HEK293 (cell line): ENCODE results near the gene PARVA.

ENCODE experiments used
- EGR2 ChIP-seq: fragments of 450-650 bp; formaldehyde crosslinking; IDR thresholded peaks from 2 replicates; pipeline ENCODE4 v1.5.1; 2016; ENCODE audit warnings: low read depth, missing biosample characterization, missing genetic modification characterization
- GLI2 ChIP-seq: fragments of 450-650 bp; formaldehyde crosslinking; IDR thresholded peaks from 2 replicates; pipeline ENCODE4; 2017; ENCODE audit warnings: missing biosample characterization, missing genetic modification characterization, low read depth, borderline replicate concordance
- GLIS1 ChIP-seq: fragments of 450-650 bp; formaldehyde crosslinking; IDR thresholded peaks from 2 replicates; pipeline ENCODE4 v1.5.1; 2016; ENCODE audit warnings: missing biosample characterization, missing genetic modification characterization
- KLF8 ChIP-seq: fragments of 450-650 bp; formaldehyde crosslinking; IDR thresholded peaks from 2 replicates; pipeline ENCODE4 v1.5.1; 2016; ENCODE audit warnings: missing biosample characterization, missing genetic modification characterization
- ZBTB1 ChIP-seq: fragments of 450-650 bp; formaldehyde crosslinking; IDR thresholded peaks from 2 replicates; pipeline ENCODE4 v1.5.1; 2016; ENCODE audit warnings: missing biosample characterization, missing genetic modification characterization
- ZNF341 ChIP-seq: fragments of 450-650 bp; formaldehyde crosslinking; IDR thresholded peaks from 2 replicates; pipeline ENCODE4; 2016; ENCODE audit warnings: low read depth, missing biosample characterization, missing genetic modification characterization
- ZNF366 ChIP-seq: fragments of 450-650 bp; formaldehyde crosslinking; conservative IDR thresholded peaks from 2 replicates; pipeline ENCODE4 v1.5.1; 2016; ENCODE audit warnings: missing biosample characterization, missing genetic modification characterization
- ZNF426 ChIP-seq: fragments of 450-650 bp; formaldehyde crosslinking; IDR thresholded peaks from 2 replicates; pipeline ENCODE4 v1.5.1; 2017; ENCODE audit warnings: missing biosample characterization, missing genetic modification characterization, mild to moderate bottlenecking, inconsistent platforms, moderate library complexity
- ZNF596 ChIP-seq: fragments of 450-650 bp; IDR thresholded peaks from 2 replicates; pipeline ENCODE4 v1.5.0; 2018; ENCODE audit warnings: missing biosample characterization, mild to moderate bottlenecking, missing genetic modification characterization, moderate library complexity
- ZNF664 ChIP-seq: fragments of 450-650 bp; formaldehyde crosslinking; IDR thresholded peaks from 2 replicates; pipeline ENCODE4 v1.5.1; 2016; ENCODE audit warnings: missing biosample characterization, missing genetic modification characterization
- ZNF791 ChIP-seq: fragments of 450-650 bp; formaldehyde crosslinking; IDR thresholded peaks from 2 replicates; pipeline ENCODE4 v1.5.1; 2016; ENCODE audit warnings: missing biosample characterization, missing genetic modification characterization
- TF ChIP-seq, protein P1 (sequence below): fragments of 450-650 bp; formaldehyde crosslinking; optimal IDR thresholded peaks from 2 replicates; pipeline ENCODE3; 2016; ENCODE audit warnings: missing biosample characterization, mild to moderate bottlenecking, missing genetic modification characterization
- TF ChIP-seq, protein P2 (sequence below): fragments of 450-650 bp; formaldehyde crosslinking; conservative IDR thresholded peaks from 2 replicates; pipeline ENCODE4 v1.5.1; 2016; ENCODE audit warnings: low read depth, missing biosample characterization, missing genetic modification characterization
- TF ChIP-seq, protein P3 (sequence below): fragments of 450-650 bp; formaldehyde crosslinking; IDR thresholded peaks from 2 replicates; pipeline ENCODE4 v1.5.1; 2017; ENCODE audit warnings: missing biosample characterization, missing genetic modification characterization
- TF ChIP-seq, protein P4 (sequence below): fragments of 450-650 bp; formaldehyde crosslinking; IDR thresholded peaks from 2 replicates; pipeline ENCODE4 v1.5.1; 2016; ENCODE audit warnings: missing biosample characterization, missing genetic modification characterization
- TF ChIP-seq, protein P5 (sequence below): fragments of 450-650 bp; formaldehyde crosslinking; IDR thresholded peaks from 2 replicates; pipeline ENCODE4 v1.5.1; 2016; ENCODE audit warnings: missing biosample characterization, missing genetic modification characterization
- TF ChIP-seq, protein P6 (sequence below): fragments of 450-650 bp; formaldehyde crosslinking; IDR thresholded peaks from 2 replicates; pipeline ENCODE4 v1.5.1; 2016; ENCODE audit warnings: missing biosample characterization, missing genetic modification characterization
- TF ChIP-seq, protein P7 (sequence below): fragments of 450-650 bp; formaldehyde crosslinking; IDR thresholded peaks from 2 replicates; pipeline ENCODE4 v1.5.1; 2016; ENCODE audit warnings: missing biosample characterization, missing genetic modification characterization

The PARVA gene

DNA sequence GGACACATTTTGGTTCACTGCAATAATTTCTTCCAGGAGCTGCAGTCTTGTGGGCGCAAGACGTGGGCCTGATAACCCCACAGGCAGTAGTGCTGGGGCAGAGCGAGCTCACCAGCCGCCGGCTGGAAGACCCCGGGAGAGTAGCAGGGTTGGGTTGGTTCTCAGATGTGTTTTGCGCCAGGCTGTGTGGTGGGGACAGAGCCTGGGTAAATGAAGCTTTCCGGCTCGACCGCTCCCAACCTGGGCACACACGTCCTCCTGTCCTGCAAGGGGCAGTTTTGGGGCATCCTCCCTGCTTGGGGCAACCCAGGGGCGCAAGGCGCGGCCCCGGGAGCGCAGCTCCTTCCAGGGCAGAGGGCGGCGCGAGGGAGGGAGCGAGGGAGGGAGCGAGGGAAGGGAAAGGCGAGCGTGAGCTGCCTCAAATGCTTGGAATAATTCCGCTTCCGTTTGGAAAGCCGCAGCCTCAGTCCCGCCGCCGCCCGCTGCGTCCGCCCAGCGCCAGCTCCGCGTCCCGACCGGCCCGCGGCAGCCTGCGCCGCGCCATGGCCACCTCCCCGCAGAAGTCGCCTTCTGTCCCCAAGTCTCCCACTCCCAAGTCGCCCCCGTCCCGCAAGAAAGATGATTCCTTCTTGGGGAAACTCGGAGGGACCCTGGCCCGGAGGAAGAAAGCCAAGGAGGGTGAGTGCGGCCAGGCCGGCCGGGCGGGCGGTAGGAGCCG, at the start of gene PARVA (continued):
- TF ChIP-seq, protein P1, sequence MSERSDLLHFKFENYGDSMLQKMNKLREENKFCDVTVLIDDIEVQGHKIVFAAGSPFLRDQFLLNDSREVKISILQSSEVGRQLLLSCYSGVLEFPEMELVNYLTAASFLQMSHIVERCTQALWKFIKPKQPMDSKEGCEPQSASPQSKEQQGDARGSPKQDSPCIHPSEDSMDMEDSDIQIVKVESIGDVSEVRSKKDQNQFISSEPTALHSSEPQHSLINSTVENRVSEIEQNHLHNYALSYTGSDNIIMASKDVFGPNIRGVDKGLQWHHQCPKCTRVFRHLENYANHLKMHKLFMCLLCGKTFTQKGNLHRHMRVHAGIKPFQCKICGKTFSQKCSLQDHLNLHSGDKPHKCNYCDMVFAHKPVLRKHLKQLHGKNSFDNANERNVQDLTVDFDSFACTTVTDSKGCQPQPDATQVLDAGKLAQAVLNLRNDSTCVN (tag by site-specific recombination) = peak; percentile 53
- no peak for TF ChIP-seq ZNF664 (tag by site-specific recombination)
- no peak for TF ChIP-seq ZNF791 (tag by site-specific recombination)
- TF ChIP-seq, protein P2, sequence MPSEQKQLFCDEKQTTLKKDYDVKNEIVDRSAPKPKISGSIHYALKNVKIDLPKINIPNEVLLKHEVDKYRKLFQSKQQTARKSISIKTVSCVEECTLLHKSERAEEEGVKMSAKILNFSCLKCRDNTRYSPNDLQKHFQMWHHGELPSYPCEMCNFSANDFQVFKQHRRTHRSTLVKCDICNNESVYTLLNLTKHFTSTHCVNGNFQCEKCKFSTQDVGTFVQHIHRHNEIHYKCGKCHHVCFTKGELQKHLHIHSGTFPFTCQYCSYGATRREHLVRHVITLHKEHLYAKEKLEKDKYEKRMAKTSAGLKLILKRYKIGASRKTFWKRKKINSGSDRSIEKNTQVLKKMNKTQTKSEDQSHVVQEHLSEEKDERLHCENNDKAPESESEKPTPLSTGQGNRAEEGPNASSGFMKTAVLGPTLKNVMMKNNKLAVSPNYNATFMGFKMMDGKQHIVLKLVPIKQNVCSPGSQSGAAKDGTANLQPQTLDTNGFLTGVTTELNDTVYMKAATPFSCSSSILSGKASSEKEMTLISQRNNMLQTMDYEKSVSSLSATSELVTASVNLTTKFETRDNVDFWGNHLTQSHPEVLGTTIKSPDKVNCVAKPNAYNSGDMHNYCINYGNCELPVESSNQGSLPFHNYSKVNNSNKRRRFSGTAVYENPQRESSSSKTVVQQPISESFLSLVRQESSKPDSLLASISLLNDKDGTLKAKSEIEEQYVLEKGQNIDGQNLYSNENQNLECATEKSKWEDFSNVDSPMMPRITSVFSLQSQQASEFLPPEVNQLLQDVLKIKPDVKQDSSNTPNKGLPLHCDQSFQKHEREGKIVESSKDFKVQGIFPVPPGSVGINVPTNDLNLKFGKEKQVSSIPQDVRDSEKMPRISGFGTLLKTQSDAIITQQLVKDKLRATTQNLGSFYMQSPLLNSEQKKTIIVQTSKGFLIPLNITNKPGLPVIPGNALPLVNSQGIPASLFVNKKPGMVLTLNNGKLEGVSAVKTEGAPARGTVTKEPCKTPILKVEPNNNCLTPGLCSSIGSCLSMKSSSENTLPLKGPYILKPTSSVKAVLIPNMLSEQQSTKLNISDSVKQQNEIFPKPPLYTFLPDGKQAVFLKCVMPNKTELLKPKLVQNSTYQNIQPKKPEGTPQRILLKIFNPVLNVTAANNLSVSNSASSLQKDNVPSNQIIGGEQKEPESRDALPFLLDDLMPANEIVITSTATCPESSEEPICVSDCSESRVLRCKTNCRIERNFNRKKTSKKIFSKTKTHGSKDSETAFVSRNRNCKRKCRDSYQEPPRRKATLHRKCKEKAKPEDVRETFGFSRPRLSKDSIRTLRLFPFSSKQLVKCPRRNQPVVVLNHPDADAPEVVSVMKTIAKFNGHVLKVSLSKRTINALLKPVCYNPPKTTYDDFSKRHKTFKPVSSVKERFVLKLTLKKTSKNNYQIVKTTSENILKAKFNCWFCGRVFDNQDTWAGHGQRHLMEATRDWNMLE = no peak
- TF ChIP-seq, protein P3, sequence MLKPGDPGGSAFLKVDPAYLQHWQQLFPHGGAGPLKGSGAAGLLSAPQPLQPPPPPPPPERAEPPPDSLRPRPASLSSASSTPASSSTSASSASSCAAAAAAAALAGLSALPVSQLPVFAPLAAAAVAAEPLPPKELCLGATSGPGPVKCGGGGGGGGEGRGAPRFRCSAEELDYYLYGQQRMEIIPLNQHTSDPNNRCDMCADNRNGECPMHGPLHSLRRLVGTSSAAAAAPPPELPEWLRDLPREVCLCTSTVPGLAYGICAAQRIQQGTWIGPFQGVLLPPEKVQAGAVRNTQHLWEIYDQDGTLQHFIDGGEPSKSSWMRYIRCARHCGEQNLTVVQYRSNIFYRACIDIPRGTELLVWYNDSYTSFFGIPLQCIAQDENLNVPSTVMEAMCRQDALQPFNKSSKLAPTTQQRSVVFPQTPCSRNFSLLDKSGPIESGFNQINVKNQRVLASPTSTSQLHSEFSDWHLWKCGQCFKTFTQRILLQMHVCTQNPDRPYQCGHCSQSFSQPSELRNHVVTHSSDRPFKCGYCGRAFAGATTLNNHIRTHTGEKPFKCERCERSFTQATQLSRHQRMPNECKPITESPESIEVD (tag by site-specific recombination) = no peak
- no peak for TF ChIP-seq ZBTB1 (tag by site-specific recombination)
- no peak for TF ChIP-seq EGR2 (tag by site-specific recombination)
- TF ChIP-seq, protein P4, sequence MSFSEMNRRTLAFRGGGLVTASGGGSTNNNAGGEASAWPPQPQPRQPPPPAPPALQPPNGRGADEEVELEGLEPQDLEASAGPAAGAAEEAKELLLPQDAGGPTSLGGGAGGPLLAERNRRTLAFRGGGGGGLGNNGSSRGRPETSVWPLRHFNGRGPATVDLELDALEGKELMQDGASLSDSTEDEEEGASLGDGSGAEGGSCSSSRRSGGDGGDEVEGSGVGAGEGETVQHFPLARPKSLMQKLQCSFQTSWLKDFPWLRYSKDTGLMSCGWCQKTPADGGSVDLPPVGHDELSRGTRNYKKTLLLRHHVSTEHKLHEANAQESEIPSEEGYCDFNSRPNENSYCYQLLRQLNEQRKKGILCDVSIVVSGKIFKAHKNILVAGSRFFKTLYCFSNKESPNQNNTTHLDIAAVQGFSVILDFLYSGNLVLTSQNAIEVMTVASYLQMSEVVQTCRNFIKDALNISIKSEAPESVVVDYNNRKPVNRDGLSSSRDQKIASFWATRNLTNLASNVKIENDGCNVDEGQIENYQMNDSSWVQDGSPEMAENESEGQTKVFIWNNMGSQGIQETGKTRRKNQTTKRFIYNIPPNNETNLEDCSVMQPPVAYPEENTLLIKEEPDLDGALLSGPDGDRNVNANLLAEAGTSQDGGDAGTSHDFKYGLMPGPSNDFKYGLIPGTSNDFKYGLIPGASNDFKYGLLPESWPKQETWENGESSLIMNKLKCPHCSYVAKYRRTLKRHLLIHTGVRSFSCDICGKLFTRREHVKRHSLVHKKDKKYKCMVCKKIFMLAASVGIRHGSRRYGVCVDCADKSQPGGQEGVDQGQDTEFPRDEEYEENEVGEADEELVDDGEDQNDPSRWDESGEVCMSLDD (tag by site-specific recombination) = no peak
- TF ChIP-seq GLIS1 (tag by site-specific recombination) = no peak
- TF ChIP-seq KLF8 (tag by site-specific recombination) = no peak
- TF ChIP-seq, protein P5, sequence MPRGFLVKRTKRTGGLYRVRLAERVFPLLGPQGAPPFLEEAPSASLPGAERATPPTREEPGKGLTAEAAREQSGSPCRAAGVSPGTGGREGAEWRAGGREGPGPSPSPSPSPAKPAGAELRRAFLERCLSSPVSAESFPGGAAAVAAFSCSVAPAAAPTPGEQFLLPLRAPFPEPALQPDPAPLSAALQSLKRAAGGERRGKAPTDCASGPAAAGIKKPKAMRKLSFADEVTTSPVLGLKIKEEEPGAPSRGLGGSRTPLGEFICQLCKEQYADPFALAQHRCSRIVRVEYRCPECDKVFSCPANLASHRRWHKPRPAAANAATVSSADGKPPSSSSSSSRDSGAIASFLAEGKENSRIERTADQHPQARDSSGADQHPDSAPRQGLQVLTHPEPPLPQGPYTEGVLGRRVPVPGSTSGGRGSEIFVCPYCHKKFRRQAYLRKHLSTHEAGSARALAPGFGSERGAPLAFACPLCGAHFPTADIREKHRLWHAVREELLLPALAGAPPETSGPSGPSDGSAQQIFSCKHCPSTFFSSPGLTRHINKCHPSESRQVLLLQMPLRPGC (tag by site-specific recombination) = no peak
- TF ChIP-seq ZNF426 = no peak
- no peak for TF ChIP-seq ZNF596 (tag by site-specific recombination)
- TF ChIP-seq ZNF341 (tag by site-specific recombination) = no peak
- no peak for TF ChIP-seq GLI2 (tag by site-specific recombination)
- no peak for TF ChIP-seq ZNF366 (tag by site-specific recombination)
- TF ChIP-seq, protein P6, sequence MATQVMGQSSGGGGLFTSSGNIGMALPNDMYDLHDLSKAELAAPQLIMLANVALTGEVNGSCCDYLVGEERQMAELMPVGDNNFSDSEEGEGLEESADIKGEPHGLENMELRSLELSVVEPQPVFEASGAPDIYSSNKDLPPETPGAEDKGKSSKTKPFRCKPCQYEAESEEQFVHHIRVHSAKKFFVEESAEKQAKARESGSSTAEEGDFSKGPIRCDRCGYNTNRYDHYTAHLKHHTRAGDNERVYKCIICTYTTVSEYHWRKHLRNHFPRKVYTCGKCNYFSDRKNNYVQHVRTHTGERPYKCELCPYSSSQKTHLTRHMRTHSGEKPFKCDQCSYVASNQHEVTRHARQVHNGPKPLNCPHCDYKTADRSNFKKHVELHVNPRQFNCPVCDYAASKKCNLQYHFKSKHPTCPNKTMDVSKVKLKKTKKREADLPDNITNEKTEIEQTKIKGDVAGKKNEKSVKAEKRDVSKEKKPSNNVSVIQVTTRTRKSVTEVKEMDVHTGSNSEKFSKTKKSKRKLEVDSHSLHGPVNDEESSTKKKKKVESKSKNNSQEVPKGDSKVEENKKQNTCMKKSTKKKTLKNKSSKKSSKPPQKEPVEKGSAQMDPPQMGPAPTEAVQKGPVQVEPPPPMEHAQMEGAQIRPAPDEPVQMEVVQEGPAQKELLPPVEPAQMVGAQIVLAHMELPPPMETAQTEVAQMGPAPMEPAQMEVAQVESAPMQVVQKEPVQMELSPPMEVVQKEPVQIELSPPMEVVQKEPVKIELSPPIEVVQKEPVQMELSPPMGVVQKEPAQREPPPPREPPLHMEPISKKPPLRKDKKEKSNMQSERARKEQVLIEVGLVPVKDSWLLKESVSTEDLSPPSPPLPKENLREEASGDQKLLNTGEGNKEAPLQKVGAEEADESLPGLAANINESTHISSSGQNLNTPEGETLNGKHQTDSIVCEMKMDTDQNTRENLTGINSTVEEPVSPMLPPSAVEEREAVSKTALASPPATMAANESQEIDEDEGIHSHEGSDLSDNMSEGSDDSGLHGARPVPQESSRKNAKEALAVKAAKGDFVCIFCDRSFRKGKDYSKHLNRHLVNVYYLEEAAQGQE = no peak
- TF ChIP-seq, protein P7, sequence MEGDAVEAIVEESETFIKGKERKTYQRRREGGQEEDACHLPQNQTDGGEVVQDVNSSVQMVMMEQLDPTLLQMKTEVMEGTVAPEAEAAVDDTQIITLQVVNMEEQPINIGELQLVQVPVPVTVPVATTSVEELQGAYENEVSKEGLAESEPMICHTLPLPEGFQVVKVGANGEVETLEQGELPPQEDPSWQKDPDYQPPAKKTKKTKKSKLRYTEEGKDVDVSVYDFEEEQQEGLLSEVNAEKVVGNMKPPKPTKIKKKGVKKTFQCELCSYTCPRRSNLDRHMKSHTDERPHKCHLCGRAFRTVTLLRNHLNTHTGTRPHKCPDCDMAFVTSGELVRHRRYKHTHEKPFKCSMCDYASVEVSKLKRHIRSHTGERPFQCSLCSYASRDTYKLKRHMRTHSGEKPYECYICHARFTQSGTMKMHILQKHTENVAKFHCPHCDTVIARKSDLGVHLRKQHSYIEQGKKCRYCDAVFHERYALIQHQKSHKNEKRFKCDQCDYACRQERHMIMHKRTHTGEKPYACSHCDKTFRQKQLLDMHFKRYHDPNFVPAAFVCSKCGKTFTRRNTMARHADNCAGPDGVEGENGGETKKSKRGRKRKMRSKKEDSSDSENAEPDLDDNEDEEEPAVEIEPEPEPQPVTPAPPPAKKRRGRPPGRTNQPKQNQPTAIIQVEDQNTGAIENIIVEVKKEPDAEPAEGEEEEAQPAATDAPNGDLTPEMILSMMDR (tag by site-specific recombination) = no peak
